ENCODE measurements around the gene CLASP1.

The CLASP1 gene

DNA sequence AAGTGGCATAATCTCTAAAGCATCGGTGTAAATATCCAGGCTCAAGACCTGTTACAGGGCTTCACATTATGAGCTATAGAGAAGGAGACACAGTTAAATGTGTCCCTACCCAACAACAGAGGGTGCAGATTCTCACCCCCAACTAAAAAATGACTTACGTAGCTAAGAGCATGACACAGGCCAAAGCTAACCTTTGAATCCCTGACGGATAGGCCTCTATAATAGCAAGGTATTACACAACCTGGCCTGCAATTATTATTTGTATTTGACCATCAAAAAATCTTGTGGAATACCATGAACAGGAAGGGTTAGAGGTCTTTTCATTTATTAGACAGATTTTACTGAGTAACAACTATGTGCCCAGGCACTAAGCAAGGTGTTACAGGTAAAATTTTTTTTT lies 73.5 kb downstream of the CLASP1 start:
- no peak overlapping the region for H2AK5ac ChIP-seq (ENCODE audit: low read length)
- H2BK120ac ChIP-seq (ENCODE audit: low read depth, low read length) = no peak overlapping the region
- no peak overlapping the region for H2BK15ac ChIP-seq (replicated peaks; ENCODE audit: low read depth)
- H2BK5ac ChIP-seq (ENCODE audit: low read length) = no peak overlapping the region
- DNase-seq = no peak
- peaks cover 5% of the 10 kb centered on the region for H3K79me2 ChIP-seq (ENCODE audit: control insufficient read depth, insufficient read depth, low read length)
- H3K4me1 ChIP-seq (ENCODE audit: control insufficient read depth, low read depth, low read length) = no peaks in the 10 kb centered on the region
- no peak overlapping the region for H3K4me2 ChIP-seq (ENCODE audit: low read length)
- no peak overlapping the region for H3K23ac ChIP-seq (ENCODE audit: low read length)
- H3K9ac ChIP-seq (ENCODE audit: low read length) = no peak overlapping the region
- no peak overlapping the region for H3K18ac ChIP-seq (ENCODE audit: low read length)
- H4K5ac ChIP-seq (ENCODE audit: low read length) = no peak overlapping the region
- no peak overlapping the region for H3K56ac ChIP-seq (ENCODE audit: low read length)
- H3K27me3 ChIP-seq (ENCODE audit: insufficient read depth, low read length, poor library complexity) = no peaks in the 10 kb centered on the region
- no CpG with 5 or more reads among the region's 3 CpGs for WGBS (ENCODE audit: extremely low coverage, insufficient coverage, low lambda C conversion rate)
- no peak overlapping the region for H3K27ac ChIP-seq (ENCODE audit: low read depth, low read length)
- no peak overlapping the region for H3K4me3 ChIP-seq (ENCODE audit: low read length)
- no peak overlapping the region for H3K4ac ChIP-seq (ENCODE audit: low read depth, low read length)
- peaks cover 10% of the 10 kb centered on the region for H3K79me1 ChIP-seq (ENCODE audit: low read length)
- no peak overlapping the region for H4K8ac ChIP-seq (ENCODE audit: low read depth, low read length)
- H3K36me3 ChIP-seq (ENCODE audit: control insufficient read depth, insufficient read depth, low read length) = no peaks in the 10 kb centered on the region

GRCh38 chr2:121570667-121571055 lies 78.6 kb downstream of the CLASP1 start:
- H3K79me1 ChIP-seq (ENCODE audit: low read length) = peaks cover 12% of the 10 kb centered on the region
- no peak for DNase-seq
- H2BK120ac ChIP-seq (ENCODE audit: low read depth, low read length) = no peak overlapping the region
- no peak overlapping the region for H3K4me2 ChIP-seq (ENCODE audit: low read length)
- no peak overlapping the region for H3K56ac ChIP-seq (ENCODE audit: low read length)
- WGBS (ENCODE audit: extremely low coverage, insufficient coverage, low lambda C conversion rate) = no CpG with 5 or more reads among the region's 2 CpGs
- no peak overlapping the region for H4K5ac ChIP-seq (ENCODE audit: low read length)
- H2BK15ac ChIP-seq (replicated peaks; ENCODE audit: low read depth) = no peak overlapping the region
- H3K79me2 ChIP-seq (ENCODE audit: control insufficient read depth, insufficient read depth, low read length) = peaks cover 3% of the 10 kb centered on the region
- no peak overlapping the region for H2AK5ac ChIP-seq (ENCODE audit: low read length)
- no peak overlapping the region for H3K4ac ChIP-seq (ENCODE audit: low read depth, low read length)
- no peak overlapping the region for H4K8ac ChIP-seq (ENCODE audit: low read depth, low read length)
- H3K4me3 ChIP-seq (ENCODE audit: low read length) = no peak overlapping the region
- H3K27ac ChIP-seq (ENCODE audit: low read depth, low read length) = no peak overlapping the region
- H3K23ac ChIP-seq (ENCODE audit: low read length) = no peak overlapping the region
- H3K9ac ChIP-seq (ENCODE audit: low read length) = no peak overlapping the region
- H3K36me3 ChIP-seq (ENCODE audit: control insufficient read depth, insufficient read depth, low read length) = no peaks in the 10 kb centered on the region
- H3K27me3 ChIP-seq (ENCODE audit: insufficient read depth, low read length, poor library complexity) = no peaks in the 10 kb centered on the region
- H3K4me1 ChIP-seq (ENCODE audit: control insufficient read depth, low read depth, low read length) = no peaks in the 10 kb centered on the region
- no peak overlapping the region for H2BK5ac ChIP-seq (ENCODE audit: low read length)
- H3K18ac ChIP-seq (ENCODE audit: low read length) = no peak overlapping the region

GRCh38 chr2:121570036-121570666 lies 79.1 kb downstream of the CLASP1 start:
- Histone ChIP-seq H3K18ac (ENCODE audit: low read length) (no peak overlapping the region), H4K5ac (ENCODE audit: low read length) (no peak overlapping the region), H3K27me3 (ENCODE audit: insufficient read depth, low read length, poor library complexity) (no peaks in the 10 kb centered on the region), H3K23ac (ENCODE audit: low read length) (no peak overlapping the region), H3K4ac (ENCODE audit: low read depth, low read length) (no peak overlapping the region), H2AK5ac (ENCODE audit: low read length) (no peak overlapping the region), H3K36me3 (ENCODE audit: control insufficient read depth, insufficient read depth, low read length) (no peaks in the 10 kb centered on the region), H2BK15ac (replicated peaks; ENCODE audit: low read depth) (no peak overlapping the region), H3K56ac (ENCODE audit: low read length) (no peak overlapping the region), H4K8ac (ENCODE audit: low read depth, low read length) (no peak overlapping the region), H3K79me1 (ENCODE audit: low read length) (peaks cover 16% of the 10 kb centered on the region), H3K79me2 (ENCODE audit: control insufficient read depth, insufficient read depth, low read length) (peaks cover 6% of the 10 kb centered on the region), H2BK5ac (ENCODE audit: low read length) (no peak overlapping the region), H2BK120ac (ENCODE audit: low read depth, low read length) (no peak overlapping the region), H3K4me2 (ENCODE audit: low read length) (no peak overlapping the region), H3K27ac (ENCODE audit: low read depth, low read length) (no peak overlapping the region), H3K4me3 (ENCODE audit: low read length) (no peak overlapping the region), H3K4me1 (ENCODE audit: control insufficient read depth, low read depth, low read length) (no peaks in the 10 kb centered on the region), H3K9ac (ENCODE audit: low read length) (no peak overlapping the region)
- no peak for DNase-seq
- WGBS (ENCODE audit: extremely low coverage, insufficient coverage, low lambda C conversion rate) = no CpG with 5 or more reads among the region's 2 CpGs

DNA sequence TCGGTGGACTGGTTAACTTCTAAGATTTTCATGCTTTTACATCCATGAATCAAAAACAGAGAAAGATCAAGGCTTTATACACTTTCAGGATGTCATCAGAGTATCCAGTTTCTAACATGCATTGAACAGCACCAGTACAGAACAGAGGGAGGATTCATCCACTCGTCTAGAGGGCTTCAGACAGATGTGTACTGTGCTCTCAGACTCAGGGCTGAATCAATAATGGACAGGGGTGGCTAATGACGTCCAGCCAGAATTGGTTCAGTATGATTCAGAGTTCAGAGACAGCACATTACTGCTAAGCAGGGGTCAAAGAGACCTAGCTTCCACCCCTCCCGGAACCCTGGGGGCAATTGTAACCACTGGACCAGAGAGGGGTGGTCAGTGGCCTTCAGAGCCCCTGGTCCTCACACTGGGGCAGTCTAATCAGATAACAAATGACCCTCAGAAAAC lies 81.3 kb downstream of the CLASP1 start:
- H4K8ac ChIP-seq (ENCODE audit: low read depth, low read length) = no peak overlapping the region
- H2BK15ac ChIP-seq (replicated peaks; ENCODE audit: low read depth) = no peak overlapping the region
- no peak overlapping the region for H3K23ac ChIP-seq (ENCODE audit: low read length)
- H3K27me3 ChIP-seq (ENCODE audit: insufficient read depth, low read length, poor library complexity) = no peaks in the 10 kb centered on the region
- no peaks in the 10 kb centered on the region for H3K36me3 ChIP-seq (ENCODE audit: control insufficient read depth, insufficient read depth, low read length)
- no peak for DNase-seq
- H3K4me1 ChIP-seq (ENCODE audit: control insufficient read depth, low read depth, low read length) = no peaks in the 10 kb centered on the region
- H3K56ac ChIP-seq (ENCODE audit: low read length) = no peak overlapping the region
- H3K18ac ChIP-seq (ENCODE audit: low read length) = no peak overlapping the region
- no CpG with 5 or more reads among the region's 4 CpGs for WGBS (ENCODE audit: extremely low coverage, insufficient coverage, low lambda C conversion rate)
- peaks cover 12% of the 10 kb centered on the region for H3K79me2 ChIP-seq (ENCODE audit: control insufficient read depth, insufficient read depth, low read length)
- no peak overlapping the region for H3K4me2 ChIP-seq (ENCODE audit: low read length)
- H4K5ac ChIP-seq (ENCODE audit: low read length) = no peak overlapping the region
- H3K79me1 ChIP-seq (ENCODE audit: low read length) = peaks cover 24% of the 10 kb centered on the region
- H2AK5ac ChIP-seq (ENCODE audit: low read length) = no peak overlapping the region
- H2BK120ac ChIP-seq (ENCODE audit: low read depth, low read length) = no peak overlapping the region
- H3K4me3 ChIP-seq (ENCODE audit: low read length) = no peak overlapping the region
- H2BK5ac ChIP-seq (ENCODE audit: low read length) = no peak overlapping the region
- no peak overlapping the region for H3K4ac ChIP-seq (ENCODE audit: low read depth, low read length)
- no peak overlapping the region for H3K27ac ChIP-seq (ENCODE audit: low read depth, low read length)
- H3K9ac ChIP-seq (ENCODE audit: low read length) = no peak overlapping the region

- Histone ChIP-seq H3K27ac (ENCODE audit: low read depth, low read length) (no peak overlapping the region), H3K27me3 (ENCODE audit: insufficient read depth, low read length, poor library complexity) (no peaks in the 10 kb centered on the region), H3K79me1 (ENCODE audit: low read length) (peaks cover 24% of the 10 kb centered on the region), H4K8ac (ENCODE audit: low read depth, low read length) (no peak overlapping the region), H2AK5ac (ENCODE audit: low read length) (no peak overlapping the region), H3K4me3 (ENCODE audit: low read length) (no peak overlapping the region), H3K36me3 (ENCODE audit: control insufficient read depth, insufficient read depth, low read length) (no peaks in the 10 kb centered on the region), H2BK15ac (replicated peaks; ENCODE audit: low read depth) (no peak overlapping the region), H2BK120ac (ENCODE audit: low read depth, low read length) (no peak overlapping the region), H3K23ac (ENCODE audit: low read length) (no peak overlapping the region), H3K4me2 (ENCODE audit: low read length) (no peak overlapping the region), H3K4ac (ENCODE audit: low read depth, low read length) (no peak overlapping the region), H3K79me2 (ENCODE audit: control insufficient read depth, insufficient read depth, low read length) (peaks cover 12% of the 10 kb centered on the region), H4K5ac (ENCODE audit: low read length) (no peak overlapping the region), H3K56ac (ENCODE audit: low read length) (no peak overlapping the region), H2BK5ac (ENCODE audit: low read length) (no peak overlapping the region), H3K4me1 (ENCODE audit: control insufficient read depth, low read depth, low read length) (no peaks in the 10 kb centered on the region), H3K18ac (ENCODE audit: low read length) (no peak overlapping the region), H3K9ac (ENCODE audit: low read length) (no peak overlapping the region)
- no peak for DNase-seq
- no CpG with 5 or more reads among the region's 7 CpGs for WGBS (ENCODE audit: extremely low coverage, insufficient coverage, low lambda C conversion rate)
These were observed 81.8 kb downstream of the CLASP1 start for GRCh38 chr2:121567452-121567851.

Data from mesendoderm (in vitro differentiated cells).